Activated CD8-positive, alpha-beta memory T cell treated with anti-CD3 and anti-CD28 coated beads for 24 hours (primary cell): ENCODE data around the gene RNLS.

Experiments used
- DNase-seq: peaks from one replicate; pipeline ENCODE4 v3.0.0-alpha.2; 2020

The RNLS gene

DNA sequence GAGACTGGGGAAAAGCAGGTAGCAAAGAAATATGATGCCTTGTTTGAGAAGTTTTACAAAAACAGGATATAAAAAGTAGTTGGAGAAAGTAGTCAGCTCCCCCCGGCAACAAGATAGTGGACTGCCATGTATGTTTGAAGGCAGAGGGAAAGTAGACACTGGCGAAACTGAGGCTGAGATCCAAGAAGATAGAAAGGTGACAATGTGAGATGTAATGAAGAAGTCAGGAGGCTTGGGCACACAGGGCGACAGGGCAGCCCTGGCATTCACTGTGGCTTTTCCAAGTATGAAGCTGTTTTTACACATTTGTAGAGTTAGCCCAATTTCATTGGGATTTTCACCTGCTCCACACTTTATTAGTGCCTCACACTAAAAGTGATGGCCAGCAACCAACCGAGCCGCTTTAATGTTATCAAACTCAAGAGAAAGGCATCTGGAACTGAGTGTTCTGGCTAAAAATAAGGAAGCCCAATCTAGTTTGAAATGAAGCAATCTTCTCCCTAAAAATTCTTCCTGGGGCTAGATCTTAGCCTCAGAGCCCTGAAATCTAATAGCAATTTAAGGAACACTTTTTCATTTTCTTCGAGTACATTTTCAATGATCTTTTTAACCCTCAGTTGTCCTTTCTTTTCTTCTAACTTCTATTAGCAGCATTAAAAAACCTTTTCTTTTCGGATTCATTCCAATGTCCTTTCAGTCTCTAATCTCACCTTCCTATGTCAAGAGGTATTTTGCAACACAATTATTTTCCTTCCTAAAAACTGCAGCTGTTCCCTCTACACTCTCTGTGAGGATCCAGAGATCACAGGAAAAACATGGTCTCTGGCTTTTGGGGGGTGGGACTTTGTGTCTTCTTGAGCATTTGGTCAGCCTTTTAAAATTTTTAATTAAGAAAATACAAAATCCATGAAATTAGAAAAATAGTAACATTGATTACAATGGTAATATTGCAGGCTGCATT is 108.0 kb downstream of the RNLS start:
- no peak for DNase-seq

DNA sequence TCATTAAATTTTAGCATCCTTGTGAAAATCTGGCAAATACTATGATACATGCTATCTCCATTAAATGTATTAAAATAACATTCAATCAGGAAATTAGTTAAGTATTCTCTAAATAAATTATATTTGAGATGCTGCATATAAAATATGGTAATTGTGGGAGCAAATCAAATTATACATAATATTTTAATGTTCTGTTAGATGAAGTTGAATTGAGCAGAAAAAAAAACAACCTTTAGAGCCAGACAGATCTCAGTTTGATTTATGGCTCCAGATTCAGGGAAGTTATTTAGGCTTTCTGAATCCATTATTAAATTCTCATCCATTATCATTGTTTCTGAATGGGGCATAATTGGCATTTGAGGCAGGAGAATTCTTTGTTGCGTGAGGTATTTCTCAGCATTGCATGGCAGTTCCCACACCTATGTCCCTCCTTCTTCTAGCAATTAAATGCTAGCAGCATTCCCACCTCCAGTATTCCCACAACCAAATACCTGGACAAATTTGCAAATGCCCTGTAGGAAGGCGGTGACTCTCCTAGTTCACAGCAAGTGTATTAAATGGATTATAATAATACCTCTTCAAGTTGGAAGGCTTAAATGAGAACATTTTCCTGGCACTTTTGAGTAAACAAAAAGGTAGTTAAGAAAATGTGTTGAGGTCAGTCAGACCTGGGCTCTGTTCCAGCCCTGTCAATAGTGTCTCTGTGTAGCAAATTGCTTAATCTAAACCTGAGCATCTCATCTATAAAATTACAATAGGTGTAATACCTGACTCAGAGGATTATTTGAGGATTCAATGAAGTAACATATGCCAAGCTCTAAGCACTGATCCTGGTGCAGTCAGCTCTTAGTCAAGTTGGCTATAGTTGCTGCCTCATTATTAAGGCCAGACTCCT is 108.9 kb downstream of the RNLS start:
- DNase-seq = no peak

DNA sequence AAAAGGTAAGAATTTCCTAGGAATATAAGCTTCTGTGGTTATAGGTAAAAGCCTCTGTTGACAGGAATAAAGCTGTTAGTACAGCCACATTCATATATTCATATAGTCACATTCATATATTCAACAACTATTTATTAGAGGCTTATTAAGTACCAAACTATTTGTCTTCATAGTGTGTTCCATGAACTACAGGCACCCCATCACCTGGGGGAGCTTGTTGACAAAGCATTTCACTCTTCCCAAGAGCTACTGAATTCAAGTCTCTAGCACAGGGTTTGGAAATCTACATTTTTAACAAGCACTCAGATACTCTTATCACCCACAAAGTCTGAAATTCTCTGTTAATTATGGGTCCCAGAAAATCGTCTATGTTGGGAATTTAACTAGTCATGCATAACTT is 110.6 kb downstream of the RNLS start:
- no peak for DNase-seq

DNA sequence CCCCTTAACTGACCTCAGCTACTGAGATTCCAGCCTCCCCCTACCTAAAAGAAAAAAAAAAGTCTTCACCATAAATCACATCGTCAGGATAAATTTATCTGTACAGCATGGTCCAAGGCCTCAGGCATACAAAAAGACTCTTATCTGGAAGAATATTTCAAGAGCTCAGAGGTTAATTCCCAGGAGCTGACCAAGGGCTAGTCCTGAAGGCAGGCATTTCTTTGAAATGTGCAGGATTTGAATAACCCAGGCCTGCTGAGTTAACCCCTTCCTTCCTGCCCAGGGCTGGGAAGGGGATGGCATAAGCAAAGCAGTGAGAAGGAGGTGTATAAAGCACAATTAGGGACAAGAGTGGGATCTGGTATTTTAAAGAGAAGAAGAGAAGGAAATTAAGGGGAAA is 111.2 kb downstream of the RNLS start:
- DNase-seq = no peak

DNA sequence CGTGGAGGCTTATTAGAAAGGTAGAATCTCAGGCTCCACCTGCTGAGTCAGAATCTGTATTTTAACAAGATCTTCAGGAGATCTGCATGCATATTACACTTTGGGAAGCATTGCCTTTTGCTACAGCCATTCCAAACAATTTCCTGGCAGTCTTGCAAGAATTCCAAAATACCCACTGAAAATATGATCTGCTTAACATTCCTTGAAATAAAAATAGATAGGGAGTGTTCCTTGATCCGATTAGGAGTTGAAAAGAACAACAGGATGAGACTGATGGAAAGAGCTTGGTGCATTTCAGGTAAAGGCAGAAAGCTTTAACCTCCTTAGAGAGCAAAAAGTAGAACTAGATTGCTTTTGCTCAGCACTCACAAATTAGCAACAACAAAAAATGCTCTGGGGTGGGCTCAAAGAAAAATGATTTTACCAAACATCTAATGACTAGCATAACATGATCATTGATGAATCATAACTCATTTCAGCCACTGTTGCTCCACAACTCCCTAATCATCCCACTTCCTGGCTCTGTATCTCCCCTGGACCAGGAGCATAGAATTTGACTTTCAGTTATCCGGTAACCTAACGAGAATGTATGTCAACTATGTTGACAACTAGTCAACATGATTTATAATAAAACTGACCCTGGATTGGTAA is 115.2 kb downstream of the RNLS start:
- DNase-seq = no peak

DNA sequence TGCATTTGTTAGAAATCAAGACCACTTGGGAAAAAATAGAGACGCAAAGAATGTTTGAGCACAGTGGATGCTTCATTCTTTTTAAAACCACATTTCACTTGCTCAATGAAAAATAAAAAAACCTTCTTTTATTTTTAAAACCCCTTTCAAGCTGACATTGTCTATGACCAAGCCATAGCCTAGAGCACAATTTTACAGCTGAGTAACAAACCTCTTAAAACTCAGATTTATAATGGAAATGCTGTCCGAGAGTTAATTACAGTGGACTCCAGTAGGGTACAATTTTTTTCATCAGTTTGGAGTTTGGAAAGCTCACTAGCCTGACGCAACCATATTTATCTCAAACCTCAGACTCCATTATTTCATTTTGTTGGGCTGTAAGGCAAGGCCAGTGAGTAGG is 116.3 kb downstream of the RNLS start:
- no peak for DNase-seq

DNA sequence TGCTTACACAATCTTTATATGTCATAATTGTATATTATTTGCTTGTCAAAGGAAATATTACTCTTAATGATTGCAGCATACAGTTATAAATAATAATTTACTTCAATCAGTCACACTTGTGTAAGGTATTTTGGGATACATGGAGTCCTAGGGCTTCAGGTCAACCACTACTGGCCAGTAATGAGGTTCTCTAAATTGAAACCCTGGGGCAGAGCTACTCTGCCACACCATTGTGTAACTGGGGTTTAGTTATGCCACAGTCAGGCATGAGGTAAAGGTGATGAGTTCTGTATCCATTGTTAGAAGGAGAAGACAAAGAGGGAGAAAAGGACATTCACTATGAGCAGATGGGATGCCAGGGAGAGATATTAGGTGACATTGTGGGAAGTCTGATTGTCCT is 117.4 kb downstream of the RNLS start:
- DNase-seq = no peak

DNA sequence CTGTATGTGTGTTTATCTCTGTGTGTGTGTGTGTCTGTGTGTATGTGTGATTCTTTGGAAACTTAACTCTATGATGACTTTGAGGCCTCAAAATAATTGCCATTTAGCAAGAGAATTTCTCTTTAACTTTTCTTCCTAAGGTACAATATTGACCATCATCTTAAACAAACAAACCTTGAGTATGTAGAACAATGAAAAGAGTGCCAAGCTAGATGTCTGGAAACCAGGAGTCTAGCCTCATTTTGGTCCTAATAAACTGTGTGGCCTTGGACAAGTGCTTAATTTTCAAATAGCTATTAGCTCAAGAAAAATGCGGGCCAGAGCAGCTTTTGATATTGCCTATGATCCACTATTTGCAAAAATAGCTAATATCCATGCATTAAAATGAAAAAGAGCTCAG is 119.3 kb downstream of the RNLS start:
- no peak for DNase-seq

DNA sequence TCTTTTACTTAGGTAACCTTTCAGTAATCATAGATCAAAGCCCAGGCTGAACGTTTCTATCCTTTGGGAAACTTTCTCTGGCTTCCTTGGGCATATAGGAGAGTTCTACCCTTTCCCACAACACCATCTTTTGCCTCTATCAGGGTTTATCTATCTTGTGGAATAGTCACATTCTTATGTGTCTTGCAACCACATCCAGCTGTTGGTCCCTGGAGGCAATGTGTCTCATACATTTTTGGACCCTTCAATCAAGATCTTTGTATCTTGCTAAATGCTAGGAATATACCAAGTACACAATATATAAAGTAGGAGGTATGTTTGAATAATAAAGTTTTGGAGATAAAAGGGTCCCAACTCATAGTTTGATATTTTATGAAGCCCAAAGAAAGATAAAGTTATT is 121.7 kb downstream of the RNLS start:
- no peak for DNase-seq

DNA sequence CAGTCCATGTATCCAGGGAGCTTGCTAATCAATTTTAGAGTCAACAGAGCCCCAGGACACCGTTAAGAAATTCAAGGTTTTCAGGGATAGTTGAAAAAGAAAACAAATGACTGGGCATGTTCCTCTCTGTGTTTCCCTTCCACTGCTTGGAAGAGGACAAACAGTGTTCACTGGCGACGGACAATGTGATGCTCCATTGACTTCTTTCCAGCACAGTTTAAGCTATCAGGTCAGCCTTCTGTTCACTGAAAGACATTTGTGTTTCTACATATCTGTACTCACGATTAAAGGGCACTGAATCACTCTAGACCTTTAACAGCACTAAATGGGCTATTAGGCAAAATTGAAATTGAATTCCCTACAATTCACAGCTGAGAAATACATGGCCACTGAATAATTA is 123.6 kb downstream of the RNLS start:
- DNase-seq = no peak

DNA sequence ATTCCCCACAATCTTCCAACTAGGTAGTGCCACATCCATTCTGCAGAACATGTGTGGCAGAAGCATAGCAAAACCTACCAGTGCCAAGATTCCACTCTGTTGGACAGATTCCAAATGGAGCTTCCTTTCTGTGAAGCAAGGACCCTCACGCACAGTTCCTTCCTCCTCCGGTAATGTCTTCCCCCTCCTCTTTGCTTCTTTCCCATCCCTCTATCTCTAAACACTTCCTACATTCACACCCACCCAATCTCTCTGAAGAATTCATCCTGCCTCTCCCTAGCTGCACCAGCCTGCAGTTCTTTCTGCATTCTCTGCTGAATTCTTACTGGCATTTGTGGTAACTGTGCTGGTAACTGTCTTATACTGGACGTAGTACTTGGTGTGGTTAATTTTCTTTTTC is 124.9 kb downstream of the RNLS start:
- DNase-seq = no peak

DNA sequence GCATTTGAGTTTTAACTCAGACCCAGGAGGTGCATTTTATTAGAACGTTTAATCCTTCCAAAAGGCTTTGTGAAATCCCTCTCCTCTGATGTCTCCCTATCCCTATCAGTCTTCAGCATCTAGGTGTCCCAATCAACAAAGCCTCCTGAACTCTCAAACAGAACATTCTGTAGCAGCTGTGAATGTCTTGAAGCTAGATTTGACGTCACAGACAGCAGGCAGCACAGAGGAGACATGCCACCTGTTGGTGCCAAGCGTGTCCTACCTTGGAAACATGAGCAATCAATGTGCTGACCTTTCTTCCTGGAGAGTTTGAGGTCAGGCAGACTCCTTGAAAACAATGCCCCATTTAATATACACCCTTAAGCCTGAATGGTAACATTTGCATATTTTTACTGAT is 125.5 kb downstream of the RNLS start:
- no peak for DNase-seq

DNA sequence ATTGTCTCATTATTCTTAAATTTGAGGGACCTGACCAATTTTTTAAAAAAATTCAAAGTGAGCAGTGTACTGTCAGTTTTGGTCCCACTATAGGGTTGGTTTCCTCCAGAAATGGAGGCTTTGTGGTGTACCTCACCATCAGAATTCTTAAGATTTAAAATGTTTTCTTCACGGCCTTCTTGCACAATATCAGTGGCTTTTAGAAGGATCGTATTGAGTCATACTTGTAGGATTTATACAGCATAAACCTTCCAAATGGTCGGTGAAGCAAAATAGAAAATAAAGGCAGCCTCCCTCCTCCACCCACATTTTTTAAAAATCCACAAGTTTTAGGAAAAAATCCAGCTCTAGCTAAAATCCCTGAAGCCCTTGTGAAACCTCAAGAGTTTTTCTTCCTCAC is 126.4 kb downstream of the RNLS start:
- no peak for DNase-seq

DNA sequence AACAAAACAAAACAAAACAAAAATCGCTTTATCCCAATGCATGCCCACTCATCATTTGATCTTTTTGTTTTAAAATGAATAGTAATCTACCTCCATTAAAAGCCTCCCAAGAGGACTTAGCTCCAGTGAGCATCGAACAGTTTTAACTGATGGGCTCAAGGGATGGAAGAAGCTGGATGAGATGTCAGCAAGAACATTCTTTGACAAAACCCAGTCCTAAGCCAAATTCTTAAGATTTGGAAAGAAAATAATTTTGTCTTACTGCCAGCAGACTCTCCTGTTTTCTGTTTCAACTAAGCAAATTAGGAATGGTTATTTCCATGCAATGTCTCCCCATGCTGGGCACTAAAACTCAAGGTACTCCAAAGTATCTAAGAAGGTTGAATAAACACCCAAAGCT is 127.3 kb downstream of the RNLS start:
- DNase-seq = no peak

DNA sequence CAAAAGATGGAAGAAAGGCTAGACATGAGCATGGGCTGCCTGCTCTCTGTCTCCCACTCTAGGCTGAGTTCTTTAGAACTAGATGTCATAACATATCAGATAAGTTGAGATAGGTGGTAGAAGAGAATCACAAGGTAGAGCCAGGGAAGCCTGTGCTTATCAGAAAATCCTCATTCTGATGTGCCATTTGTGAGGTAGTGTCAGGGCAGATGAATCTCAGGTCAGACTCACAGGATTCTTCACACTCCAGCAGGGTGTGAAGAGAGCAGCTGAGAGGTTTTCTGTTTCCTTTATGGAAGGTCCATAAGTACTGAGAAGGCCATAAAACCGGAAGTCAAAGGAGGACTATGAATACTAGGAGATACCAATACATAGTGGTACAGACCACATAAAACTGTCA is 132.9 kb downstream of the RNLS start:
- no peak for DNase-seq

DNA sequence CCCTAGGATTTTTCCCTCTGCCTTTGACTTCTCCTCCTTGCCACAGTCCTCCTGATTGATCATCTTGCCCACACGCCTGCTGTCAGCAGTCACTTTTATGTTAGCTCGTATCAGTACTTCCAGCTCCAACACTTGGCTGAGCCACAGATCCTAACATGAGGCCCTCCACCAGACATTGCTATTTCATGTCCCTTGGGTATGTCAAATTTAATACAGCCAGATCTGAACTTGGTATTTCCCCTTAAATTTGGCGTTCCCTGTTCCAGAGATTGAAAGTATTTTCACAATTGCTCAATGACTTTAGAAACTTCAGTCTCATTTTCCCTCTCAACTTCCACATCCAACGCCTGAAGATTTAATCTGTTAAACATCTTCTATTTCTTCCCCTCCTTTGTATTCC is 140.4 kb downstream of the RNLS start:
- DNase-seq = no peak

DNA sequence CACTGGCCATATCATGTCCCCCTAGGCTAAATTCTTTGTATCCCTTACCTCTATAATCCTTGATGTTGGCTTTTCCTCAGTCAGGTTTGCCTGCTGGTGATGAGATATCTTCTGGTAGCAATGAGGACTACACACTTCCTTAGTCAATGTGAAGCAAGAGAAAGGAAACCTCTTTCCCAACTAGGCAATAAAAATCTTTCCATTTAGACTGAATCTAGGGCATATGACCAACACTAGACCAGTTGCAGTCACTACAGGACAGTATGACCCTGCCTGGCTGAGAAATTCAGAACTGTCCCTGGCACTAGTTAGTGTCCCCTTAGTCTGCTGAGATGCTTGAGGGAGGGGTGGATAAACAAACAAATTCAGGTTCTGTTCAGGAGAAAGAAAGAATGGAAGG is 142.6 kb downstream of the RNLS start:
- DNase-seq = no peak

DNA sequence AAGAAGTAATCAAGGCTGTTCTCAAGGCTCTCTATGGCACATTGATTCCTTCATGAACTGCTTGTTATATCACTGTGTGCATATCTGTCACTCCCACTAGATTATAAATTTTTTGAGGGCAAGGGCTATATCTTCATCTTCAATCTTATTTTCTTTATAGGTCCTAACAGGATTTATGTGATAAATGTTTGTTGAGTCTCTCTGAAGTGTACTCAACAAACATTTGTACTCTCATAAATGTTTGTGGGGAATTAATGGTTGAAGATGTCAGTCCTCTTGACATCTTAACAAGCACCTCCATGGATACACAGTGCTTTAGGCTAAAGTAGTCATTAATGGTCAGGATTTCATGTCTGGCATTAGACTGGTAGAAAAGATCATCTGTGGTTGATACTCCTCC is 143.2 kb downstream of the RNLS start:
- DNase-seq = no peak

DNA sequence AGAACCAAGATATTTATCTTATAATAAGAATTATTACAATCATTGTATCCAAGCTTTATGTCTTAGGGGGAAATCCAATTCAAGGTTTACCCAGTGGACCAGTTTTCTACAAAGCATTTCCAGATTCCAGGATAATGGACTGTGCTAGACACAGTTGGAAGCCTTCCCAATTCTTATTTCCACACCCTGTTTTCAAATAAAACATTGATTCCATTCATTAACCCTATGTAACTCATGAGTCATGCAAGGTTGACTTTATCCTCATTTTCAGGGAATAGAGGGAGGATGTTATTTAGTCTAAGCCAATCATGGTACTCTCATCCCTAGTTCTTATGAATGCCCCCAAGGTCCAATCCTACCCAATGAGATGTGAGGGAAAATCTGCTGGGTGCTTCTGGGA is 145.7 kb downstream of the RNLS start:
- no peak for DNase-seq

DNA sequence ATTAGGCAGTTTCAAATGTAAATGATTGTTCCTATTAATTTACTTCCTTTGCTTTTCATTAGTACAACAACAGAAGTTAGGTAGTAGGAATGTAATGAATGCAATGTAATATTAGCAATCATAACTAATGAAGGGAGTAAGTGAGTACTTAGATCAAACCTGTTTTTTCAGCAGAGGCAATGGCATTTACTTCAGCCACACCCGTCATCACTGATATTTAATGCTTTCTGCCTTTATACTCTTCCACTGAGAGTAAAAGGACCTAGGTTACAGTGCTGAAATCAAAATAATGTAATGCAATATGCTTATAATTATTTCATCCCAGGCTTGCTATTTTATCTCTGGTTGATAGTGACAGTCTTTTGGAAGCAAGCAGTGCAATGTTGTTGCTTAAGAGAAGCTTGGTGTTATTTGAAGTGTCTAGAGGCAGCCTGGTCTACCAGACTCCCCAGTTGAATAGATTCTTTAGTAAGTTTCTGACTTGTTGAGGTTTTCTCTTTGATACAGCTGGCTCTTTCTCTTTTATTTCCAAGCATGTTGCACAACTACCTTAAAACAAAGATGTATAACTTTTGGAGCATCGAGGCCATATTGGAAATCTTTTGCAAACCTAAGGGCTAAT is 149.4 kb downstream of the RNLS start:
- DNase-seq = no peak

DNA sequence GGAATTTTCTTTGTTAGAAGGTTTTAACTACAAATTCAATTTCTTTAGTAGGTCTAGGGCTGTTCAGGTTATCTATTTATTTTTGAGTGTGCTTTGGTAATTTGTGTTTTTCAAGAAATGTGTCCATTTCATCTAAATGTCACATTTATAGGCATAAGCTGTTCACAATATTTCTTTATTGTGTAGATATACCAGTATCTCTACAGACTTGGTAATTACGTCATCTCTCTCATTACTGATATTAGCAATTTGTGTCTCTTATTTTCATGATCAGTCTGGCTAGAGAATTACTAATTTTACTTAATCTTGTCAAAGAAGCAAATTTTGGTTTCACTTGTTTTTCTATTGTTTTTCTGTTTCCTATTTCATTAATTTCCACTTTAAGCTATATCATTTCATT is 152.0 kb downstream of the RNLS start:
- no peak for DNase-seq

DNA sequence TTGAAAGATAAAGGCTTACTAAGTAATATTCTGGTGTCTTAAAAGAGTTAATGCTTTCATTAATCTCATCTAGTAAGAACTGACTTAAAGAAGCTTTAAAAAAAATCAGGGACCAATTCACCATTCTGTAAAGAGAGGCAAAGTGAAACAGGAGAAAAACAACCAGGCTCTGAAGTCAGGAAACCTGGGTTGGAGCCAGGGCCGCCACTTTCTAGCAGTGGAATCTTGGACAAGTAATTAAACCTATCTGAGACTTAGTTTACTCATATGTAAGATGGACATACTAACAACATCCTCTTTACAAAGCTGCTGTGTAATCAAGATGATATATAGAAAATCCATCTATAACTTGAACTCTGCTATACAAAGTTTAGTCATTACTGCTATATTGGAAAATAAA is 154.1 kb downstream of the RNLS start:
- no peak for DNase-seq

DNA sequence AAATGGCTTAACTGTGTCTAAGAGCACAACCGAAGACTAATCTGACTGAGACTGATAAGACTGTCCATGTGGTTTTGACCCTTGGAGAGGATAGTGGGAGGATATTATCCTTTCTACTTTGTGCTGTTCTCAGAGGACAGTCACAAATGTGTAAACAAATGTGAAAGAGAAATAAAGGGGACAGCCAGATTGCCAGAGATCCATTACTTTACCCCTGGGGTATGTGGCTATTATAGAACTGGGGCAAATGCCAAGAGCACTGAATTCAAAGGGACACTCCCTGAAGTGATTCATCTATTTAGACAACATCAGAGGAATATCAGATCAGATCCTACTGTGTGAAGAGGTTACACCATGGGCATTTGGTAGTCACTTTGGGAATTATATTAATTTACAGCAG is 154.7 kb downstream of the RNLS start:
- no peak for DNase-seq
